SJSA1 (cell line): Measurements from ENCODE around the gene PI4KA. TPM values are rescaled to one million over a fixed set of nuclear protein-coding genes. Genes with fewer than 3 reads are reported as not detected.
"Not testable (repeated sequence)": the region's sequence is repeated elsewhere in the genome, so short reads cannot be mapped to it uniquely, and the experiment has no call there.

ENCODE experiments used
- DNase-seq, 2 experiments: peaks; one replicate each; pipeline ENCODE4 v3.0.0-alpha.2; 2015 to 2020; ENCODE audit warnings: low spot score in 2 of 2, low read depth in 1 of 2
- H3K27ac ChIP-seq: fragments of 250-450 bp; sonication (Bioruptor Pico); 2 replicates; pipeline ENCODE4 v1.5.1; 2020; ENCODE audit warnings: mild to moderate bottlenecking, moderate library complexity
- H3K27me3 ChIP-seq: fragments of 250-450 bp; sonication (Bioruptor Pico); replicated peaks from 2 replicates; pipeline ENCODE4 v1.5.1; 2020; ENCODE audit warnings: mild to moderate bottlenecking, moderate library complexity
- H3K36me3 ChIP-seq: fragments of 250-450 bp; sonication (Bioruptor Pico); 2 replicates; pipeline ENCODE4 v1.5.1; 2020; ENCODE audit warnings: mild to moderate bottlenecking
- H3K4me1 ChIP-seq: fragments of 250-450 bp; sonication (Bioruptor Pico); replicated peaks from 2 replicates; pipeline ENCODE4 v1.6.1; 2021; ENCODE audit warnings: mild to moderate bottlenecking
- H3K4me3 ChIP-seq: fragments of 250-450 bp; sonication (Bioruptor Pico); 2 replicates; pipeline ENCODE4 v1.5.1; 2020; ENCODE audit warnings: mild to moderate bottlenecking
- H3K9me3 ChIP-seq: fragments of 250-450 bp; sonication (Bioruptor Pico); replicated peaks from 2 replicates; pipeline ENCODE4 v1.5.1; 2020; ENCODE audit warnings: mild to moderate bottlenecking
- total RNA-seq: library from RNA; depleted of rRNA; stranded (reverse); fragments of >200 nt; shearing (Covaris generic); gene quantifications from 2 replicates; pipeline ENCODE4 v1.2.3, GENCODE V29; 2014; rRNA removed

PI4KA gene
- 24.9 and 29.6 TPM in 2 replicates for total RNA-seq

DNA sequence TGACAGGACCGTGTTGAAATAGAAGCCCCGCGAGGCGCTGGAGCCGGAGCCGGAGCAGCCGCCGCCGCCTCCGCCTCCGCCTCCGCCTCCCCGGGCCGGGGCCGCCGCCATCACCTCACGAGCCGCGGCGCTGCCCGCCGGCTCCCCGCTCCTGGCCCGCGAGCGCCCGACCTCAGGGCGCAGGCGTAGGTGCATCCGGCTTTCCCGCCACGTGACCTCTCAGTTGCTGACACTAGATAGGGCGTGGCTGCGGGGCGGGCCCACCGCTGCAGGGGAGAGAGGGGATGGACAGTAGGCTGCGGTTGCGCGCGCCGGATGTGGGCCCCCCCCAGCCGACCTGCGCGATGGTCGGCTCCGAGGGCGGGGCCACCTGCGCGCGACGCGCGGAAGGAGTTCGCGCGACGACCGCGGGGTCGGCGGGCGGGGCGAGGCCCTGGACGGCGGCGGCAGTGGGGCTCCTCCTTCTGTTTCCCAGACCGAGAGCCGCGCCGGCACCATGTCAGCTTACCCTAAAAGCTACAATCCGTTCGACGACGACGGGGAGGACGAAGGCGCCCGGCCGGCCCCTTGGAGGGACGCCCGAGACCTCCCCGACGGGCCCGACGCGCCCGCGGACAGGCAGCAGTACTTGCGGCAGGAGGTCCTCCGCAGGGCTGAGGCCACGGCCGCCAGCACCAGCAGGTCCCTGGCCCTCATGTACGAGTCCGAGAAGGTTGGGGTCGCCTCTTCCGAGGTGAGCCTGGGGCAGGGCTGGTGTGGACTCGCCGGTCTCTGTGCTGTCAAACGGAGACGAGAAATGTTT lies at the start of gene PI4KA, which contains the start of gene SNAP29:
Gene PI4KA (minus strand): TSS at position 197 of the 802 bp plus-strand sequence. CDS start 86 bp downstream, at position 111.
Gene SNAP29 (plus strand): TSS at position 393 of the 802 bp plus-strand sequence. CDS start 104 bp downstream, at position 497.
- H3K27me3 ChIP-seq: no peaks in the 10 kb centered on the region
- peaks cover 20% of the 10 kb centered on the region for H3K36me3 ChIP-seq

DNA sequence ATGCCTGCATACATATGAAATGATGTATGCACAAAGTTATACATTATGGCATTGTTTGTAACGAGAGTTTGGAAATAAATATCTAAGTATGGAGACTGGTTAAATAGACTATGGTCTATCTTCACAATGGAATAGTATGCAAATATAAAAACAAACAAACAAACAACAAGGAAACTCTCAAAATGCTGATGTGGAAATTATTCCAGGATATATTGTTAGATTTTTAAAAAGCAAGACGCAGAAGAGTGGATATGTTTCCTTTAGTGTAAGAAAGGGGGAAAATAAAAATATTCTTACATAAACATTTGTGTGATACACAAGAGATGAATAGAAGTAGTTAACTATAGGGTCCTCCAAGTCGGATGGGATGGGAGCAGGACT lies 47.8 kb upstream of the PI4KA start:
- no peak for DNase-seq
- Histone ChIP-seq H3K4me3 (no peak overlapping the region), H3K9me3 (no peaks in the 10 kb centered on the region), H3K27ac (no peak overlapping the region), H3K27me3 (no peaks in the 10 kb centered on the region; the same call in 1 of the 2 replicates), H3K4me1 (no peaks in the 10 kb centered on the region), H3K36me3 (no peaks in the 10 kb centered on the region)

More for the DNA sequence above, at the start of gene PI4KA, which contains the start of gene SNAP29:
- H3K4me1 ChIP-seq: peaks cover 16% of the 10 kb centered on the region
- DNase-seq: peak; percentile 99
- H3K27ac ChIP-seq: peak within 1 kb of the TSS; percentile 72
- H3K4me3 ChIP-seq: peak within 1 kb of the TSS; percentile 95
- no peaks in the 10 kb centered on the region for H3K9me3 ChIP-seq

DNA sequence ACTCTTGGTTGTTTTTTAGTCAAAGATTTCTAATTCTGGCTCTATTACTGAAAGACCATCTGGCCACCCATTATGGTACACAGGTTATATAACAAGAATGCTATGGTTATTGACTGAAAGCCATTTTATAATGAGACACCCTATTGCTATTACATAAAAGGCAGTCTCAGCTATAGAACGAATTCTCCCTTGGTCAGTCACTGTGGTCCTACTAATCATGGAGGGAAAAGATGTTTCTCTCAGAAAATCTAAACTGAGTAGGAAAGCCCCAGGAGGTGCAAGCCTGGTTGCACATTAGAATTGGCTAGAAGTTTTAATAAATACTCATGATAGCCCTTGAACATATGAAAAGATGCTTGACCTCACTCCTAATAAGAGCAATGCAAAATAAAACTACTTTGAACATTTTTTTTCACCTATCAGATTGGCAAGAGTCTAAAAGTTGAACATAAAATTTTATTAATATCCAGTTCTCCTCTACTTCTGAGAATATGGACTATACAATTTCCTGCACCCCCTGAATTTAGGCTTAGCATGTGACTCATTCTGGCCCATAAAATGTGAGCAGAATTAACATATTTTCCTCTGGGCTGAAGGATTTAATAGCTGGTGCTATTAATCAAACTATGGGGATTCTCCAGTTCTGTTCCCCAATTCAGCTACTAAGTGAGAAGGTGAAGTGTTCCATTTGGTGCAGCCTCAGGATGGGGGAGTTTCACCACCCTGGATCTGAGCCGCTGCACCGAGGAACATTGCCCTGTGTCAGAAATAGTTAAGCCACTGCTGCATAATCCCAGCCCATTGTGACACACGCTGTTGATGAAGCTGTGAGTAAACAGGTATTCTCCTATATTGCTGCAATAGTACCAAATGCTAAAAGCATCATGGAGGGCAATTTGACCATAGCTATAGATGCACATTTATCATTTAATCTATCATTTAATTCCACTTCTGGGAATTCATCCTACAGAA lies 47.1 kb upstream of the PI4KA start:
- Histone ChIP-seq H3K9me3 (no peaks in the 10 kb centered on the region), H3K4me3 (no peak overlapping the region), H3K27me3 (no peaks in the 10 kb centered on the region; the same call in 1 of the 2 replicates), H3K27ac (no peak overlapping the region), H3K36me3 (no peaks in the 10 kb centered on the region), H3K4me1 (no peaks in the 10 kb centered on the region)
- DNase-seq: no peak

DNA sequence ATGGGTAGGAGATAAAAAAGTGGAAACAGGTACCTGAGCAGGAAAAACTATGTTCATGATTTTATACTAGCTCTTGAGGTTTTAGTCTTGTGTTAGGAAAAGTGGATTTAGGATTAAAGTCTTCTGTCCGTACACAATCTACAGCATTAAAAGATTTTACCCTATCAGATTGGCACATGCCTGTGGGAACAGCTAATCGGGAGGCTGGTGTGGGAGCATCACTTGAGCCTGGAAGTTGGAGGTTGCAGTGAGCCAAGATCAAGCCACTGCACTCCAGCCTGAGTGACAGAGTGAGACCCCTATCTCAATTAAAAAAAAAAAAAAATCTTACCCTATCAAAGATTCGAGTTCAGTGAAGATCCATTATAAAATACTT lies 46.4 kb upstream of the PI4KA start:
- no peak for DNase-seq
- Histone ChIP-seq H3K4me1 (no peaks in the 10 kb centered on the region), H3K27me3 (no peaks in the 10 kb centered on the region; the same call in 1 of the 2 replicates), H3K9me3 (no peaks in the 10 kb centered on the region), H3K27ac (no peak overlapping the region), H3K4me3 (no peak overlapping the region), H3K36me3 (no peaks in the 10 kb centered on the region)

DNA sequence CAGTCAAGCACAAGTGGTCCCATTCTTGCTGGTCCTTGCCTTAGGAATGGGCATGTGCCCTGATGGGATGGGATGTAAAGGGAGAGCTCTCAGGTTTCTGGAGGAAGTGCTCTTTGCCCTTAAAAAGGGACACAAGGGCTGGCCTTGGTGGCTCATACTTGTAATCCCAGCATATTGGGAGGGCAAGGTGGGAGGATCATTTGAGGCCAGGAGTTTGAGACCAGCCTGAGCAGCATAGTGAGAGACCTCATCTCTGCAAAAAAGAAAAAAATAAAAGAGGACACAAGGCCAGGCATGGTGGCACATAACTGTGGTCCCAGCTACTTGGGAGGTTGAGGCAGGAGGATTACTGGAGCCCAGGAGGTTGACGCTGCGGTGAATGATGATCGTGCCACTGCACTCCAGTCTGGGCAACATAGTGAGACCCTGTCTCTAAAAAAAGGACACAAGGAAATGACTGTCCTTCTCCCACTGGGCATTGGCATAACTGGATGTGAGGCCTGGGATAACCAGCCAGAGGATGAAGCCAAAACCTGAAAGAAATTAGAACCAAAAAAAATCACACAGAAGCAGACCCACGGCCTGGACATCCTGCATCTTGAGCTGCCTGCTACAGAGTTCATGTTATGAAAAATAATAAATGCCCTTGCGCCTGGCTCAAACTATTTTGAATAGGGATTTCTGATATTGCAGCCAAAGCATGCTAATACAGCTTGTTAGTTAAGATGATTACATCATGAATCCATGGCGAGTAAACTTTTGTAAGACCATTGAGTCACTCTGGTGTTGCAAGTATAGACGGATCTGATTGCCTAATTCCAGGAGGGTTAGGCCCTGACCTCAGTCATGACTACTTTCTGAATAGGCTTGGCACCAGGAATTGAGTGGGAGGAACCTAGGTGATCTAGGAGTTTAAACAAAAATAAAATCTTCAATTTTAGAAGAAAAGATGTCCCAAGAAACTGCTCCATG lies 45.7 kb upstream of the PI4KA start:
- no peaks in the 10 kb centered on the region; the same call in 1 of the 2 replicates for H3K27me3 ChIP-seq
- no peak for DNase-seq
- no peaks in the 10 kb centered on the region for H3K4me1 ChIP-seq
- H3K4me3 ChIP-seq: no peak overlapping the region
- no peaks in the 10 kb centered on the region for H3K9me3 ChIP-seq
- no peak overlapping the region for H3K27ac ChIP-seq
- no peaks in the 10 kb centered on the region for H3K36me3 ChIP-seq

GRCh38 chr22:20903093-20903492 lies 44.5 kb upstream of the PI4KA start:
- Histone ChIP-seq H3K27me3 (no peaks in the 10 kb centered on the region; the same call in 1 of the 2 replicates), H3K9me3 (no peaks in the 10 kb centered on the region), H3K36me3 (no peaks in the 10 kb centered on the region), H3K27ac (no peak overlapping the region), H3K4me1 (no peaks in the 10 kb centered on the region), H3K4me3 (no peak overlapping the region)
- DNase-seq: no peak

DNA sequence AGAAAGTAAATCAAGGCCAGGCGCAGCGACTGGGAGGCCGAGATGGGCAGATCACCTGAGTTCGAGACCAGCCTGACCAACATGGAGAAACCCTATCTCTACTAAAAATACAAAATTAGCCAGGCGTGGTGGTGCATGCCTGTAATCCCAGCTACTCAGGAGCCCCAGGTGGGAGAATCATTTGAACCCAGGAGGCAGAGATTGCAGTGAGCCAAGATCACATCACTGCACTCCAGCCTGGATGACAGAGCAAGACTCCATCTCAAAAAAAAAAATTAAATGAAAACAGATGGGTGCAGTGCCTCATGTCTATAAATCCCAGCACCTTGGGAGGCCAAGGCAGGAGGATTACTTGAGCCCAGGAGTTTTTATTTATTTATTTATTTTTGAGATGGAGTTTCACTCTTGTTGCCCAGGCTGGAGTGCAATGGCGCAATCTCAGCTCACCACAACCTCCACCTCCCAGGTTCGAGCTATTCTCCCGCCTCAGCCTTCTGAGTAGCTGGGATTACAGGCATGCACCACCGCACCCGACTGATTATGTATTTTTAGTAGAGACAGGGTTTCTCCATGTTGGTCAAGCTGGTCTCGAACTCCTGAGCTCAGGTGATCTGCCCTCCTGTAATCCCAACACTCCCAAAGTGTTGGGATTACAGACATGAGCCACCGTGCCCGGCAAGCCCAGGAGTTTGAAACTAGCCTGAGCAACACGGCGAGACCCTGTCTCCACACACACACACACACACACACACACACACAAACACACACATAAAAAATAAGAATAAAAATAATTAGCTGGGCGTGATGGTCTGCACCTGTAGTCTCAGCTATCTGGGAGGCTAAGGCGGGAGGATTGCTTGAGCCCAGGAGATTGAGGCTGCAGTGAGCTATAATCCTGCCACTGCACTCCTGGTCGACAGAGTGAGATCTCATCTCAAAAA lies 42.8 kb upstream of the PI4KA start:
- H3K4me1 ChIP-seq, DNase-seq: not testable (repeated sequence)

GRCh38 chr22:20899827-20900423 lies 41.3 kb upstream of the PI4KA start:
- no peaks in the 10 kb centered on the region for H3K36me3 ChIP-seq
- H3K4me3 ChIP-seq: no peak overlapping the region
- DNase-seq: no peak
- no peaks in the 10 kb centered on the region for H3K4me1 ChIP-seq
- no peaks in the 10 kb centered on the region for H3K9me3 ChIP-seq
- no peaks in the 10 kb centered on the region; the same call in 1 of the 2 replicates for H3K27me3 ChIP-seq
- no peak overlapping the region for H3K27ac ChIP-seq

More for the DNA sequence above, 42.8 kb upstream of the PI4KA start:
- not testable (repeated sequence) for H3K4me3 ChIP-seq, H3K36me3 ChIP-seq, H3K27me3 ChIP-seq, H3K27ac ChIP-seq, H3K9me3 ChIP-seq

- not testable (repeated sequence) for H3K27ac ChIP-seq, H3K36me3 ChIP-seq, DNase-seq, H3K4me1 ChIP-seq, H3K27me3 ChIP-seq, H3K4me3 ChIP-seq, H3K9me3 ChIP-seq
These were observed 39.1 kb upstream of the PI4KA start for GRCh38 chr22:20897737-20898136.

GRCh38 chr22:20890975-20891374 lies 32.4 kb upstream of the PI4KA start:
- Histone ChIP-seq H3K36me3 (peaks cover 29% of the 10 kb centered on the region), H3K27me3 (no peaks in the 10 kb centered on the region), H3K4me3 (no peak overlapping the region), H3K27ac (no peak overlapping the region), H3K4me1 (no peaks in the 10 kb centered on the region), H3K9me3 (no peaks in the 10 kb centered on the region)
- no peak for DNase-seq

GRCh38 chr22:20889904-20890540 lies 31.4 kb upstream of the PI4KA start:
- Histone ChIP-seq H3K4me3 (no peak overlapping the region), H3K27ac (no peak overlapping the region), H3K9me3 (no peaks in the 10 kb centered on the region), H3K4me1 (no peaks in the 10 kb centered on the region), H3K36me3 (peaks cover 37% of the 10 kb centered on the region), H3K27me3 (no peaks in the 10 kb centered on the region)
- no peak for DNase-seq
